ENCODE results near the gene SMIM22.

- no peak for TF ChIP-seq EZH2 (IDR thresholded peaks at IDR 0.05; ENCODE audit: low read length, missing control alignments)
- no peak for TF ChIP-seq CTCF (conservative IDR thresholded peaks at IDR 0.05 in 1 of 2, IDR thresholded peaks at IDR 0.05 in 1 of 2; ENCODE audit: low read depth in 1 of 2, low read length in 2 of 2)
These were observed 30.0 kb downstream of the SMIM22 start for GRCh38 chr16:4825196-4825595.
